Midbrain (tissue), 1 donor: ENCODE data around the gene SCUBE1.
"Not testable (repeated sequence)": the region's sequence is repeated elsewhere in the genome, so short reads cannot be mapped to it uniquely, and the experiment has no call there.

Source experiments
- DNase-seq: peaks from one replicate; lab custom pipeline; 2025; lab: John Stamatoyannopoulos, UW

Gene SCUBE1

DNA sequence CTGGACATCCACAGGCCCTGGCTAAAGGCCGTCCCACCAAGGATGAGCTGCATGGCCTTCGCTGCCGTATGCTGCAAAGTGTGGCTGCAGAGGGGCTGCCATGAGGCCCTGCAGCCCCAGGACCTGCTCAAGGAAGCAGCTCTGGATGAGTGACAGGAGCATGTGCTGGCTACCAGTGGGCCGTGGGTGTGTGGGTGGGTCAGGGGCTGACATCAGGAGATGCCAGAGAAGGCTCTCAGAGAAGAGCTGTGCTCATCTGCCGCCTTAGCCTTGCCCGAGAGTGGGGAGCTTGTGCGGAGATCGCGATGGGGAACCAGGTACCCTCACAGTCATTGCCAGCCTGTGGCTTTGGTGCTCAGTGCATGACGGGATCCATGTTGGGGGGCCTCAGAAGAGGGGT lies 41.3 kb downstream of the SCUBE1 start:
- DNase-seq: no peak

DNA sequence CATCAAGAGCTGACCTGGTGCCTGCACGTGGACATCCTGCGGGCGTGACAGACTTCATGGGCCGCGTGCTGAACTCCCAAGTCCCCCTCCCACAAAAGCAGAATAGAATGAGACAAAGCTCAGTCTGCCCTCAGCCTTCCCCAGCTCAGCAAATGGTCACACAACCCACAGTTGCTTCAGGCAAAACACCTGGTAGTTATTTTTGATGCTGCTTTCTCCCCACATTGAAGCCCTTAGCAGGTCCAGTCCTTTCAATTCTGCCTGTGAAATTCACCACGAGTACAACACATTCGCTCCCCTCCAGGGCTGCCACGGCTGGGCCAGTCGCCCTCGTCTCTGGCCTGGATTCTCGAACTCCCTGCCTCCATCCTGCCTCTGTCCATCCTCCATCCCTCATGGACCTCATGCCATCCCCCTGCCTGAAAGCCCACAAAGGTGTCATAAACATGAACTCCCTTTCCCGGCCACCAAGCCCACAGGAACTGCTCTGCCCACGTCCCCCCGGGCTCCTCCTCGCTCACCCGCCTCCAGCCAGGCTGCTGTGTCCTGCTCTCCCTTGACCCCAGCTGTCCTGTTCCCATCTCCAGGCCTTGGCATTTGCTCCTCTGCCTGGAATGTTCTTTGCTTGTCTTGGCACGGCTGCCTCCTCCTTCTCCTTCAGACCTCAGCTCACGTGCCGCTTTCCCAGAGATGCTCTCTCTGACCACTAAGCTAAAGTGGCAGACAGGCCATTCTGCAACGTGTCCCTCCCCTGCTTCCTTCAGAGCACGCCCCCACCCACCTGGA lies 42.1 kb downstream of the SCUBE1 start:
- no peak for DNase-seq

DNA sequence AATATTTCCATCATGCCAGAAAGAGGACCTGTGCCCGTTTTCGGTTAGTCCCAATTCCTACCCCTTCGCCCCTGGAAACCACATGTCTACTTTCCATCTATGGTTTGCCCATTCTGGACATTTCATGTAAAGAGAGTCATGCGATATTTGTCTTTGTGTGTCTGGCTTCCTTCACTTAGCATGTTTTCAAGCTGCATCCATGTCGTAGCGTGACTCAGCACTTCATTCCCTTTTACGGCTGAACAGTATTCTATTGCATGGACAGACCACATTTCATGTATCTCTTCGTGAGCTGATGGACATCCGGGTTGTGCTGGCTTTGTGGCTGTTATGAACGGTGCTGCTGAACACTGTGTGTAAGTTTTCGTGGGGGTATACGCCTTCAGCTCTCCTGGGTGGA lies 43.4 kb downstream of the SCUBE1 start:
- no peak for DNase-seq

DNA sequence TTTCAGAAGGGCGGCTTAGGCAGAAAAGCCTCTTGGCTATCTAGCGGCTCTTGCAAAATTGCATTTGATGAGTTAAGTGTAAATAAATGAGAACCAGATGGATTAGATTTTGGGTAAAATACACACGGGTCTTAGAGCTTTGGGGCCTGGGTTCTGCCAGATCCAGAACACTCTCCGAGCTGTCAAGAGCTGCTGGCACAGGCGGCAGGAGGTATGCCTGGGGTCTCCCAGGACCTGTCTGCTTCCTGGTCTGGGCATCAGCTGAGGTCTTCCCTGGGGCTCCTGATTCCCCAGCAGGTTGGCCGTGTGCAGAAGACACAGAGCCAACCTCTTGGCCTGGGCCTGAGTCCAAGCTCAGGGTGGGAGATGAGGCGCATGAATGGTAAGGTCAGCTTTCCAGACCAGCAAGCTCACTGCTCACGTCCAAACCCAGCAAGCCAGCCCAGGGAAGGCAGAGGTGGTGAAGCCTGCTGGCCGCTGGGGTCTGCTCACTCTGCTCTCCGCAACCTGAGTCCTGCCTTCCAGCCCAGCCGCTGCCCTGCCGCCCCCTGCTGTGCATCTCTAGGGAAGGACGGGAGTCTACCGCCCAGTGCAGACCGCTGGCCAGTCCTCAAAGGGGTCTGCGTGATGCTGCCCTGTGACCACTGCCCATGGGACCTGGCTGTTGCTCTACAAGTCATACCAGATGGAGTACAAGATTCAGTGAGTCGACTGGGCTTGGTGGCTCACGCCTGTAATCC lies 44.9 kb downstream of the SCUBE1 start:
- DNase-seq: no peak

DNA sequence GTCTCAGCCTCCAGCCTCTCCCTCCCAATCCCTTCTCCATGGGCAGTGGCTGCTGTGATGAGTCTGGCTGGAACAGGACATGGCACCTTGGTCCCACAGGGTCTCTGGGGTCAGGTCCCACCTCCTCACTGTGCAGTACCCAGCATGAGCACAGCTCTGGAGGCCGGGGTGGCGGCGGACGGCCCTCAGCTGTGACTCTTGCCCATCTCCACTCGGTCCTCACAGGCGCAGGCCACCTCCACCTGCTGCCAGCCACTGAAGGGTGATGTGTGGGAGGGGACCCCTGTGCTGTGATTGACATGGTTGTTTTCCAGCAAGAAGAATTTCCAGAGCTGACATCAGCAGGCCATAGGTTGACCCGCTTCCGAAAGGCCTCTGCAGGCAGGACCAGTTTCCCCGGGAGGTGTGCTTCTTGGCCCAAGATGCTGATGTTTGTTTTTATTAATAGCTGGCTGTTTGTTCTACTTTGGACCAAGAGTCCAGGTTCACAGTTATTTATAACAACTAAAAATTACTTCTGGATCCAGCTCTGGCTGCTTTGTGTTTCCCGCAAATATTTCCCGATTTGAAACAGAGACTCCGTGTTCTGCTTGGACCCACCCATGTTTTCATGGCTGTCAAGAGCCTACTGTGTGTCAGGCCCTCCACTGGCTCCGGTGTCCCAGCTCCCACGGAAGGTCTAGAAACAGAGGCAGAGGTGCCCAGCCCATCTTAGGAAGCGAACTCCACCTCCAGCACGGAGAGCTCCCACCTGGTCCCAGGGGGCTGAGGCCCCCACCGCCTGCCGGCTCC lies 45.7 kb downstream of the SCUBE1 start:
- DNase-seq: no peak

DNA sequence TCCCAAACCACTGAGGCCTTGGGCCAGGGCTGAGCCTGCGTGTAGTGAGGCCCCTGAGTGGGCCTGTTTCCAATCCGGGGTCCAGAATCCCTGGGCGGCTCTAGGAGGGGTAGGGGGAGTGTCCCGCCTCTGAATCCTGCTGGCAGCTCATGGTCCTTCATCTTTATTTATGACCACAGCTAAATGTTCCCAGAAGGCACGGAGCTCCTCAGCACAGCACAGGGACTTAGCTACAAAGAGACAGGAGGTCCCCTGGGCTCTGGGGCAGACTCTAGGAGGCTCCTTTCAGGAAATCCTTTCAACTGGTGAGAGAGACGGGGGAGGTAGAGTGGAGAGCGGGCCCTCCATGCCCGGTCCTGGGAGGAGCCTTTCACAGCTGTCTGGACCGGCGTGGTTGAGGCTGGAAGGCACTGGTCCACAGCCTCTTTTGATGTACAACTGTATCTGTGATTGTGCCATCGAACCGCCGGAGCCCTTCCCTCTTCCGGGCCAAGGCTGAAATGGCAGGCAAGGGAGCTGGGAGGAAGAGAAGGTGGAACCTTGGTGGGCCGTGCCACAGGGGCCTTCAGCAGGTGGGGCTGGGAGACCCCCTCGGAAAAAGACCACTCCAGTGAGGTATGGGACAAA lies 46.8 kb downstream of the SCUBE1 start:
- no peak for DNase-seq

DNA sequence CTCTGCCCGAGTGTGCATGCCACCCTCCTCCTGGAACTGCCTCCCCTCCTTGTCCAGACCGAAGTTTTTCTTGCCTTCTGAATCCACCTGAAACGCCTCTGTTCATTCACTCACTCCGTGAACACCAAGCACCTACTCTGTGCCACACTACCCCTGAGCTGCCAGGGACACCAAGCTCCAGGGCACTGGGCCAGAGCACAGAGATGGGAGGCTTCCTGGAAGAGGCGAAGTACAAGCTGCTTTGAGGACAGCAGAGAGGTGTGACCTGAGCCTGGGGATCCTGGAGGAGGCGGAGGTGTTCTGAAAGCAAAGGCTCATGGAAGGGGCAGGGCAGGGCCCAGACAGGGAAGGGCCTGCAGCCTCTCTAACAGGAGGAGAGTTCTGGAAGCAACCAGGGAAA lies 47.5 kb downstream of the SCUBE1 start:
- DNase-seq: no peak

DNA sequence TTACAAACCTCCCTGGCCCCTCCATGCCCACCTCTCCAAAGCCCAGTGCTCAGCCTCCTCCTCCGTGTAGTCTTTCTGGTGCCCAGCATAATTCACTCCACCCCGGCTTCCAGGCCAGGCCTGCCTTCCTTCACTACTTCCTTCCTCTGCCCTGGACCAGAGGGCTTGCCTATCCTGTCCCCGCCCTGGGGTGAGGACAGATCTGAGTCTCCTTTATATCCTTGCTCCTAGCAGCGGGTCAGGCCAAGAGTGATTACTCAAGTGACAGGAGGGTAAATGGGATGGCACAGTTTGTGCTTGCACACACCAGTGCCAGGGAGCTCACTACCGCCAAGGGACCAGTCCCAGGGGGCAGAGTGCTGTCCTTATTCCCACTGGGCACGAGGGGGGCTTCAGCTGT lies 48.0 kb downstream of the SCUBE1 start:
- no peak for DNase-seq

DNA sequence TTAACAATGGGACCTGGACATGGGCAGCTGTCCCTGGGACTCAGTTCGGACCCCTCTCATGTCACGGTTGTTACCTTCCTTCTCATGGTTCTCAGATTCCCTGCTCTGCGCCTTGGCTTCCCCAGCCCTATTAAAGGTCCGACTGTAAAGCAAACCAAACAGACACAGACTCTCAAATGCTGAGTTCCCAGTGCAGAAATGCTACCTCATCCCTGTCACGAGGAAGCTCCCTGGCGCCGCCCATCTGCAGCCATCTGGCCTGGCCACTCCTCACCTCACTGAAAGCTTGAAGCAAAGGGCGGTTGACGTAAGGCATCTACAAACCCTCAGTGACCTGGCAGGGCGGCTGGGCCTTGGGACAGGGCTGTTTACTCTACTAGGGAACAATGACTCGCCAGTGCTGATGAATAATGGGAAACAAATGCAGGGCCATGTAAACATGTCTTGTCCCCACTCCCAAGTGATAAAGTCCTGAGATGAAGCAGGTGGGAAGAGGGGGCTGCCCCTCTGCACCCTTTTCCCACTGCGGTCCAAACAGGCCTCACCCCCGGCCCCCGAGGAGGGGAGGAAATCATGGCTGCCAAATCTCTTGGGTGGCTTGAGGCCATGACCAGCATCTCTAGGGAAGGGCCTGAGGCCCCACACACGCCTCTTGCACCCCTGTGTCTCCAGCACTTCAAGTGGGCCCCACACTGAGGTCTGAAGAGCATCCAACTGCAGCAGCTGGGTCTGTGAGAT lies 49.3 kb downstream of the SCUBE1 start:
- no peak for DNase-seq

DNA sequence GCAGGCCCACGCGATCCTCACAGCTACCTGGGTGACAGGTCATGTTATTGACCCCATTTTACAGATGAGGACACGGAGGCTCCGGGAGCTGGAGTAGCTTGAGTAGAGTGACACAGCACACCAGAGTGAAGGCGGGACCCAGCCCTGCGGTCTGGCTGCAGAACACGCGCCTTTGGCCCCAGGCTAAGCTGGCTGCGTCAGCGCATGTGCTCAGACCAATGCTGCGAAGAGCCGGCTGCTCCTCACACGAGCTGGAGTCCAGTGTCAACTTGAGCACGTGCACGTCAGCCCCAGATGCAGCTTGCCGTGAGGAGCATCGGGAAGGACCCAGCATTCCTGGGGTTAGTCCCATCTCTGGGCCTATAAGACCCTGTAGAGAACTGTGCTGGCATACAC lies 49.9 kb downstream of the SCUBE1 start:
- DNase-seq: no peak

DNA sequence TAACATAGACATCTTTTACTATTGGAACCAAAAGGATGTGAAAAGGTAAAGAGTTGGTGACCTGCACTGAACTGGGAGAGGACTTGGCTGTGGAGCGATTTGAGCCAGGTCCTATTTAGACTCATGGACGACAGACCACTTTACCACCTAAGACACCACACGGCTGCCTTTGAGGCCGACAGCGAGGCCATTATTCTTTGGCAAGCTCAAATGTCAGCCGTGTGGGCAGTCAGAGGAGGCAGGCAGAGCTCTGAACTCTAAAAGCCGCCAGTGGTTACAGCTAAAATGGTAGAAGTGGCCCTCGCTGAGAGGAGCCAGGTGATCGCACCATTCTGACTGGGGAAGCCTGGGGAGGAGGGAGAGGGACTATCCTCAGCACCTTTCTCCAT lies 50.5 kb downstream of the SCUBE1 start:
- DNase-seq: no peak

DNA sequence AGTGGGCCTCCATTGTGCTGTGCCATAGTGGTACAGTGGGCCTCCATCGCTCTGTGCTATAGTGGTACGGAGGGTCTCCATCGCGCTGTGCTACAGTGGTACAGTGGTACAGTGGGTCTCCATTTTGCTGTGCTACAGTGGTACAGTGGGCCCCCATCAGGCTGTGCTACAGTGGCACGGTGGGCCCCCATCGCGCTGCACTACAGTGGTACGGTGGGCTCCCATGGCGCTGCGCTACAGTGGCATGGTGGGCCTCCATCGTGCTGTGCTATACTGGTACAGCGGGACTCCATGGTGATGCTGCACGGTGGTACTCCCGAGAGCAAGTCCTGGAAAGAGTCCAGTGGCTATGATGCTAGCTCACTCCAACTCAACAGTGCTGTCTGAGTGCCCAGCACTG lies 51.8 kb downstream of the SCUBE1 start:
- no peak for DNase-seq

DNA sequence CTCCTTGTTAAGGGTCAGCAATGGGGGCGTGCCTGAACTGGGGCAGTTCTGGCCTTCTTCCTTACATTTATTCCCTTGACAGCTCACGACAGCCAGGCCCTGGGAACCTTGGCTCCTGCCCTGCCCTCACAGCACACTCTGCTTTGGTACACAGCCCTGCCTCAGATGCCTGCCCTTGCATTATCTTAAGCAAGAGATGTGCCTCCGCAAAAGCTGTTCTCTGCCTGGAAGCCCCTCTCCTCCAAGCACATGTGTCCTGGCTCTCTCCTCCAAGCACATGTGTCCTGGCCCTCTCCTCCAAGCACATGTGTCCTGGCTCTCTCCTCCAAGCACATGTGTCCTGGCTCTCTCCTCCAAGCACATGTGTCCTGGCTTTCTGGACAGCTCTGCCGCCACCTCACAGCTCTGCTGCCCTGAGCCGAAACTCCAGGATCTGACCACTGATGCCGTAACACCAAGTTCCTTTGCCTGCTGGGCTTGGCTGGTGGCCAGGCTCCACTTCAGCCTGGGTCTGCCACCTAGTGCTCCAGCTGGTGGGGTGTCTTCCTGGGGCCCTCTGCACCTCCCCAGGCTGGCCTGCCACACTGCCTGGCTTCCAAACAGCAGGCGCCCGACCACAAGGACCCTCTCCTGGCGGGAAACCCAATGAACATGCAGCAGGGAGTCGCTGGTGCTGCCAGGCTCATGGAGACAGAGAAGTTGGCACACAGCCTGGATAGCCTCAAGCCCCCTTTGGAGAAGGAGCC lies 53.0 kb downstream of the SCUBE1 start:
- DNase-seq: no peak

DNA sequence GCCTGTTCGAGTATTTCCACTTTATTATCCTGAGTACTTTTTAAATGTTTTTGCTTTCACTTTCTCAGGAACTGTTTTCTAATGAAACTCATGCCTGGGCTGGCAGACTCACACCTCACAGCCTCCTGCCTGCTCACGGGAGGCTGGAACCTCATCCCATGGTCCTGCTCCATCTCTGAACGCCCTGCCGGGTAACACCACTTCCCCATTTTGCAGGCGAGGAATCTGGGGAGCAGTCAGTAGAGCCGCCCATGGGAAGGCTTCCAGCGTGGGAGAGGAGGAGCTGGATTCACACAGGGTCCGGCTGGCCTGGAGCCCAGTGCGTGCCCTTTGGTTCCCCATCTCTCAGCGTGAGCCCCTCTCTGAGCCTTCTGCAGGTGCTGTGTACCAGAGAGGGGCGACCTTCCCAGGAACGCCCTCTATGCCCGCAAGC lies 53.6 kb downstream of the SCUBE1 start:
- DNase-seq: no peak

DNA sequence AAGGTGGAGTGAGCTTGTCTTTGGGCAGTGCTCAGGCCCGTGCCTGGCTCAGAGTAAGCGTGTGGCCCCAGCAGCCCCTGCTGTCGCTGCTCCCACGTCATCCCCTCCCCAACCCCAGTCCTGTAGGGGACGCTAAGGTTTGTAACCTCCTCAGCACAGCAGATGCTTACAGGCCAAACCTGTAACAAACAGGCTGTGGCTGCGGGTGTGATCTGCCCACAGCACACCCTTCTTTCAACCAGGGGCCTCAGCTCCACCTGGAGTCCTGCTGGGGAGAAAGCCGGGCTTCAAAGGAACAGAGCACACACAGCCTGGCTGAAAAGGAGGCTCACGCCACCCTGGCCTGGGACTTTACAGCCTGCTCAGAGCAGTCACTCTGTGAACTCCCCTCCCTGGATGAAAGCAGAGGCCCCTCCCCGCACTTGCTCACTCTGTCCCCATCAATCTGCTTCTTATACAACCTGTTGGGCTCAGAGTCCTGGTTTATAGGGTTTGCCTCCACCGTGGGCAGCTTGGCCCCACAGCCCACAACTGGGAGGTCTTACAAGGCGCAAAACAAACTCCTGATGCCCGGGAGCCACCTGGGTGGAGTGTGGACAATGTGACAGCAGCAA lies 54.3 kb downstream of the SCUBE1 start:
- no peak for DNase-seq

DNA sequence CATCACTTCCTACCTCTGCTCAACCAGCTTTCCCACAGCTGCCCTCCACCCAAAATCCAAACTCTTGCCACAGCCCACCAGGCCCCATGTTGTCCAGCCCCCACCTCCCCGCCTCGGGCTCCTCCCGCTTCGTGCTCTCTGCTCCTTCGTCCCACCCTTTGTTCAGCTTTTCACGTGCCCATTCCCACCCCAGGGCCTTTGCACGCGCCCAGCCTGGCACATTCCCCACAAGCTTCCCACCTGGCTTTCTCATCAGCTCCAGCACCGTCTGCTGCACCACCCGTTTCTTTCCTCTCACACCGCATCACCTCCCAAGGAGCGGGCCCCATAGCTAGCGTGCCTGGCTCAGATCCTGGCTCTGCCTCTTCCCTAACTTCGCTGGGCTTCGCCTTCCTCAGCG lies 54.8 kb downstream of the SCUBE1 start:
- no peak for DNase-seq

DNA sequence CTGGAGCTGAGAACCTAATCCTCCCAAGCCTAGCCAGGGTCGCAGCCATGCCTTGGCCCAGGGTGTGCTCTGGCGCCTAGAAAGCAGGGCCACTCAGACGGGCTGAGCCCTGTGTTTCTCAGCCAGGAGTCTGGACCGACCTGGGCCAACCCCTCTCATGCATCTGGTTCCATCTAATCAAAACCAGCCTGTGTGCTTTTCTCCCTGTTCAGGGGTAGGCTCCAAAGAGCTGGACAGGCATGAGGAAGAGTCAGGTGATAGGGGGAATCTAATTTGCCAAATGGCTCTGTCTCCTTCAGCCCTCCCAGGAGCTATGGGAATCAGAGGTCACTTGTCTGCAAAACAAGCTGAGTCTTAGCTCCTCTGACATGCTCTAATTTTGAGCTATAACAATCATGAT lies 55.7 kb downstream of the SCUBE1 start:
- no peak for DNase-seq

DNA sequence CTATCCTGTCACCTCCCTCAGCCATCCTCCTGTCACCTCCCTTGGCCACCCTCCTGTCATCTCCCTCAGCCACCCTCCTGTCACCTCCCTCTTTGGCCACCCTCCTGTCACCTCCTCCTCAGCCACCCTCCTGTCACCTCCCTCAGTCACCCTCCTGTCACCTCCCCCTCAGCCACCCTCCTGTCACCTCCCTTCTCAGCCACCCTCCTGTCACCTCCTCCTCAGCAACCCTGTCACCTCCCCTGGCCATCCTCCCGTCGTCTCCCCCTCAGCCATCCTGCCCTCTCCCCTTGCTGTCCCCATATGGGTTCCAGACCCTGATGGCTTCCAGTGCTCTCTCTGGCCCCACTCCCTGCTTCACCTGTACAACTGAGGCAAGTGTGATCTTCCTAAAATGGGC lies 61.8 kb downstream of the SCUBE1 start:
- no peak for DNase-seq

DNA sequence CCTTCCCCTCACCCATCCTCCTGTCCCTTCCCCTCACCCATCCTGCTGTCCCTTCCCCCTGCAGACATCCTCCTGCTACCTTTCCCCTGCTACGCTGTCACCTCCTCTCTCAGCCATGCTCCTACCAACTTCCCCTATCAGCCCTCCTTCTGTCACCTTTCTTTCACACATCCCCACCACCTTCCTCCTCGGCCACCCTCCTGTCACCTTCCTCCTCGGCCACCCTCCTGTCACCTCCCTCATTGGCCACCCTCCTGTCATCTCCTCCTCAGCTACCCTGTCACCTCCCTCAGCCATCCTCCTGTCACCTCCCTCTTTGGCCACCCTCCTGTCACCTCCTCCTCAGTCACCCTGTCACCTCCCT lies 62.7 kb downstream of the SCUBE1 start:
- DNase-seq: not testable (repeated sequence)

DNA sequence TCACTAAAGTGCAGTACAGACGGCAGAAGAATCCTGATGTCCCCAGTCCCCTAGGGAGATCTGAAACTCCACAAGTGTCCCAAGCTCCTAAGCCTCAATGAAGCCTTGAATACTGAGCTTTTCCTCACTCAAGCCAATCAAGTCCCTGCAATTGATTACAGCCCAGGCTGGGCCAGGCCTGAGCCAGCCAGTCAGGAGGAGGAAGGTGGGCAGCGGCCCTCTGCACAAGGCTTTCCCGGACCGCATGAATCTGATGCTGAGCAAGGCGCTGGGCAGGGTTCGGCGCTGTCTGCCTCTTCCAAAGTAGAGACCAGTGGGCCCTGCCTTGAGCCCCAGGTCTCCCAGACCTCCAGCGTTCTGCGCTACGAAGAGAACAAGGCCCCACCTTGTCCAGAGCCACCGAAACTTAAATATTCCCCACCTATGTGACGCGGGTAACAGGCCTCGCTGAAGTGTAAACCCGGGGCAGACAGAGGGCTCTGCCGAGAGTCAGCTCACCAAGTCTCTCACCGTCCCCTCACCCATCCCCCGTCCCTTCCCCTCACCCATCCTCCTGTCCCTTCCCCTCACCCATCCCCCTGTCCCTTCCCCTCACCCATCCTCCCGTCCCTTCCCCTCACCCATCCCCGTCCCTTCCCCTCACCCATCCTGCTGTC lies 63.2 kb downstream of the SCUBE1 start:
- DNase-seq: no peak
